IMR-90 (cell line): Measurements from ENCODE around the gene PLXND1. TPM values are rescaled to one million over a fixed set of nuclear protein-coding genes. Genes with fewer than 3 reads are reported as not detected.

Experiments used
- ATAC-seq: fragments of 200-7000 bp; cut with Tn5 transposase; 2 replicates; pipeline ENCODE4 v1.9.1; 2020; ENCODE audit warnings: low read depth, mild to moderate bottlenecking, moderate library complexity
- BruUV-seq: library from RNA; stranded (reverse); fragments of 400-500 nt; replicated peaks from 2 replicates; lab custom pipeline; 2021; lab: Mats Ljungman, UMichigan
- CTCF ChIA-PET: fragments of 300-600 bp; formaldehyde crosslinking; extraction: SDS; loops from one replicate; lab custom pipeline; 2021; ENCODE audit warnings: antibody characterized with exemption; lab: Yijun Ruan, JAX
- POLR2A ChIA-PET: fragments of 300-600 bp; sonication (Branson Sonifier 250); formaldehyde crosslinking; loops from one replicate; lab custom pipeline; 2022; ENCODE audit warnings: antibody characterized with exemption; ENCODE audit not compliant: unreplicated experiment; lab: Charles Lee
- DNase-seq: peaks from one replicate; pipeline ENCODE4 v3.0.0; 2013
- H2AFZ ChIP-seq: replicated peaks from 2 replicates; pipeline ENCODE3; 2013; ENCODE audit warnings: low read length, mild to moderate bottlenecking; ENCODE audit not compliant: poor library complexity
- H2AK5ac ChIP-seq: 2 replicates; pipeline ENCODE4 v1.6.1; 2013; ENCODE audit warnings: low read depth, low read length, inconsistent platforms
- H2AK9ac ChIP-seq: replicated peaks from 2 replicates; pipeline ENCODE3; 2013; ENCODE audit warnings: mild to moderate bottlenecking, low read depth, low read length, moderate library complexity; ENCODE audit not compliant: poor library complexity
- H2BK120ac ChIP-seq: 2 replicates; pipeline ENCODE4 v1.6.1; 2013; ENCODE audit warnings: low read depth, low read length, inconsistent platforms
- H2BK15ac ChIP-seq: 3 replicates; pipeline ENCODE4 v1.6.1; 2013; ENCODE audit warnings: low read depth, low read length, inconsistent platforms
- H2BK20ac ChIP-seq: 2 replicates; pipeline ENCODE4 v1.6.1; 2013; ENCODE audit warnings: low read depth, mild to moderate bottlenecking, inconsistent platforms, low read length, moderate library complexity
- H2BK5ac ChIP-seq: 2 replicates; pipeline ENCODE4 v1.6.1; 2013; ENCODE audit warnings: mild to moderate bottlenecking, low read depth, low read length, inconsistent platforms; ENCODE audit not compliant: poor library complexity, severe bottlenecking
- H3K14ac ChIP-seq: replicated peaks from 2 replicates; pipeline ENCODE4 v1.6.1; 2013; ENCODE audit warnings: low read depth, low read length, inconsistent platforms
- H3K18ac ChIP-seq: 2 replicates; pipeline ENCODE4 v1.6.1; 2013; ENCODE audit warnings: low read depth, low read length, control low read depth
- H3K23ac ChIP-seq: 2 replicates; pipeline ENCODE4 v1.6.1; 2013; ENCODE audit warnings: low read depth, low read length, inconsistent platforms
- H3K27ac ChIP-seq: 2 replicates; pipeline ENCODE4 v1.5.1; 2013; ENCODE audit warnings: mild to moderate bottlenecking, control low read depth, low read length; ENCODE audit not compliant: insufficient read depth
- H3K27me3 ChIP-seq: 2 replicates; pipeline ENCODE4 v1.6.1; 2013; ENCODE audit warnings: low read length; ENCODE audit not compliant: control insufficient read depth, insufficient read depth
- H3K36me3 ChIP-seq: 2 replicates; pipeline ENCODE4 v1.6.1; 2013; ENCODE audit warnings: low read length, mixed read lengths; ENCODE audit not compliant: control insufficient read depth, insufficient read depth
- H3K4ac ChIP-seq: 2 replicates; pipeline ENCODE4 v1.6.1; 2013; ENCODE audit warnings: low read depth, low read length, inconsistent platforms
- H3K4me1 ChIP-seq: 2 replicates; pipeline ENCODE4 v1.6.1; 2013; ENCODE audit warnings: low read length, mixed read lengths; ENCODE audit not compliant: control insufficient read depth, insufficient read depth
- H3K4me2 ChIP-seq: 2 replicates; pipeline ENCODE4 v1.6.1; 2013; ENCODE audit warnings: low read depth, mild to moderate bottlenecking, control low read depth, low read length, moderate library complexity
- H3K4me3 ChIP-seq: 2 replicates; pipeline ENCODE4 v1.5.1; 2013; ENCODE audit warnings: low read depth, mild to moderate bottlenecking, control low read depth, low read length, moderate library complexity; ENCODE audit not compliant: insufficient read depth
- H3K56ac ChIP-seq: 2 replicates; pipeline ENCODE4 v1.6.1; 2013; ENCODE audit warnings: low read length, inconsistent platforms; ENCODE audit not compliant: insufficient read depth; ENCODE audit errors: extremely low read depth
- H3K79me1 ChIP-seq, 2 experiments: 2 replicates each; pipeline ENCODE4 v1.6.1; 2013; ENCODE audit warnings: low read length in 2 of 2, inconsistent platforms in 1 of 2, low read depth in 1 of 2
- H3K9ac ChIP-seq: 2 replicates; pipeline ENCODE4 v1.6.1; 2013; ENCODE audit warnings: low read depth, low read length, control low read depth
- H3K9me1 ChIP-seq: 2 replicates; pipeline ENCODE4 v1.6.1; 2013; ENCODE audit warnings: low read length, inconsistent platforms; ENCODE audit not compliant: insufficient read depth
- H3K9me3 ChIP-seq: 2 replicates; pipeline ENCODE4 v1.6.1; 2013; ENCODE audit warnings: low read length; ENCODE audit not compliant: control insufficient read depth, insufficient read depth
- H4K20me1 ChIP-seq: 2 replicates; pipeline ENCODE4 v1.6.1; 2013; ENCODE audit warnings: low read length, inconsistent platforms; ENCODE audit not compliant: insufficient read depth
- H4K5ac ChIP-seq: 2 replicates; pipeline ENCODE4 v1.6.1; 2013; ENCODE audit warnings: mild to moderate bottlenecking, low read depth, low read length, control low read depth
- H4K8ac ChIP-seq, 2 experiments: 2 replicates each; pipeline ENCODE4 v1.6.1; 2013; ENCODE audit warnings: low read depth in 2 of 2, low read length in 2 of 2, control low read depth in 1 of 2, inconsistent platforms in 1 of 2
- H4K91ac ChIP-seq: 2 replicates; pipeline ENCODE4 v1.6.1; 2013; ENCODE audit warnings: low read depth, low read length, inconsistent platforms; ENCODE audit not compliant: insufficient read depth
- BHLHE40 ChIP-seq: fragments of 150-350 bp; IDR thresholded peaks from 2 replicates; pipeline ENCODE4 v1.6.1; 2016; ENCODE audit warnings: mild to moderate bottlenecking, low read depth, low read length
- CEBPB ChIP-seq: IDR thresholded peaks from 2 replicates; pipeline ENCODE4 v1.6.1; 2012; ENCODE audit warnings: low read depth, low read length, improper control_type of control experiment
- CHD1 ChIP-seq: IDR thresholded peaks from 2 replicates; pipeline ENCODE4 v1.6.1; 2012; ENCODE audit warnings: low read depth, low read length, improper control_type of control experiment
- FOS ChIP-seq: fragments of 150-350 bp; IDR thresholded peaks from 2 replicates; pipeline ENCODE4 v1.6.1; 2016; ENCODE audit warnings: low read depth, low read length
- MAFK ChIP-seq: IDR thresholded peaks from 2 replicates; pipeline ENCODE4 v1.6.1; 2012; ENCODE audit warnings: low read depth, low read length, improper control_type of control experiment
- MAZ ChIP-seq: IDR thresholded peaks from 2 replicates; pipeline ENCODE4 v1.6.1; 2012; ENCODE audit warnings: low read depth, mild to moderate bottlenecking, low read length, improper control_type of control experiment, moderate library complexity, borderline replicate concordance
- MXI1 ChIP-seq: IDR thresholded peaks from 2 replicates; pipeline ENCODE4 v1.6.1; 2012; ENCODE audit warnings: low read depth, mild to moderate bottlenecking, low read length, moderate library complexity, borderline replicate concordance
- NFE2L2 ChIP-seq: fragments of 150-350 bp; IDR thresholded peaks from 2 replicates; pipeline ENCODE4 v1.6.1; 2016; ENCODE audit warnings: low read depth, mild to moderate bottlenecking, low read length
- POLR2A ChIP-seq: IDR thresholded peaks from 2 replicates; pipeline ENCODE4 v1.6.1; 2012; ENCODE audit warnings: mild to moderate bottlenecking, low read depth, low read length
- RAD21 ChIP-seq: IDR thresholded peaks from 2 replicates; pipeline ENCODE4 v1.6.1; 2012; ENCODE audit warnings: low read length, improper control_type of control experiment
- RCOR1 ChIP-seq: IDR thresholded peaks from 2 replicates; pipeline ENCODE4 v1.6.1; 2012; ENCODE audit warnings: mild to moderate bottlenecking, low read length, improper control_type of control experiment; ENCODE audit not compliant: insufficient replicate concordance
- RFX5 ChIP-seq: IDR thresholded peaks from 2 replicates; pipeline ENCODE4 v1.8.0; 2012; ENCODE audit warnings: low read depth, mild to moderate bottlenecking, low read length, moderate library complexity
- SMC3 ChIP-seq: fragments of 150-350 bp; IDR thresholded peaks from 2 replicates; pipeline ENCODE4 v1.6.1; 2016; ENCODE audit warnings: low read depth, mild to moderate bottlenecking, antibody characterized with exemption, low read length, moderate library complexity
- WGBS, 2 experiments: methylation state at CpG; one replicate each; pipeline versions ENCODE4 v1.1.5 to v1.1.7; 2013; ENCODE audit warnings: missing lambda C conversion rate in 2 of 2; ENCODE audit not compliant: insufficient read length in 1 of 2; ENCODE audit errors: extremely low coverage in 2 of 2; 5-methylcytosine and 5-hydroxymethylcytosine counted together
- dilution Hi-C: fragments of 300-500 bp; cut with HindIII; formaldehyde crosslinking; loops from one replicate; pipeline ENCODE4 v1.14.3; 2018; ENCODE audit warnings: low sequenced_read_pairs; ENCODE audit not compliant: unreplicated experiment
- in situ Hi-C: fragments of 300-500 bp; cut with MboI; formaldehyde crosslinking; loops from 3 replicates; pipeline ENCODE4 v1.14.3; 2019; ENCODE audit warnings: low sequenced_read_pairs, inconsistent platforms, mixed read lengths
- intact Hi-C: fragments of 100-400 bp; cut with micrococcal nuclease; formaldehyde crosslinking; loops from 2 replicates; pipeline ENCODE4 v1.10.0; 2022
- polyA plus RNA-seq, 3 experiments: library from polyadenylated mRNA; depleted of rRNA; stranded (reverse); fragments of >200 nt; gene quantifications; 2 replicates each; pipeline ENCODE4 v1.2.3, GENCODE V29; 2012; ENCODE audit warnings: low replicate concordance in 1 of 3
- total RNA-seq: library from RNA; depleted of rRNA; stranded (reverse); fragments of >200 nt; gene quantifications from 2 replicates; pipeline ENCODE4 v1.2.3, GENCODE V29; 2012
- TF ChIP-seq, protein P1 (sequence below): fragments of 150-350 bp; IDR thresholded peaks from 2 replicates; pipeline ENCODE4 v1.6.1; 2016; ENCODE audit warnings: low read depth, mild to moderate bottlenecking, low read length, moderate library complexity, borderline replicate concordance
- TF ChIP-seq, protein P2 (sequence below): conservative IDR thresholded peaks from 2 replicates; pipeline ENCODE4 v1.5.1; 2012; ENCODE audit warnings: mild to moderate bottlenecking, low read depth, low read length, improper control_type of control experiment
- TF ChIP-seq, protein P3 (sequence below): fragments of 150-350 bp; IDR thresholded peaks from 2 replicates; pipeline ENCODE4 v1.6.1; 2017; ENCODE audit warnings: mild to moderate bottlenecking, antibody characterized with exemption, low read length, low read depth

Gene PLXND1
- total and polyA plus RNA-seq, 2 of the 4 experiments (the other 2 are of a cell fraction): 19.2 to 67.1 TPM

DNA sequence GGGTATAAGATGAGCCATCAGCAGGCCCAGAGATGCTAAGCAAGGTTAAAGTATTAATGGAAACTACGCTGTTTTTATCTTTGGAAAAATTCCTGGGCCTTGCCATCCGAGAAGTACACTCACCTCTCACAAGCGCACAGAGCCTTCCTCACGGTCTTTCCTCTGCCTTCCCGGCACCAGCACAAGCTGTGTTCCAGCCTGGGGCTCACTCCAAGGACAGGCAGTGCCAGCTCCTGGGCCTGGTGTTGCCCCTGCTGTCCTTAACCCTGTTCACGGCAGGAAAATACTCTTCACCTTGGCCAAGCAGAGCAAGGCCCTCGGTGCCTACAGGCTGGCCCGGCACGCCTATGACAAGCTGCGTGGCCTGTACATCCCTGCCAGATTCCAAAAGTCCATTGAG, 92.4 kb downstream of the PLXND1 start:
- Histone ChIP-seq H4K8ac (no peak overlapping the region), H2BK120ac (no peak overlapping the region), H2BK20ac (no peak overlapping the region), H3K56ac (no peak overlapping the region), H3K4me2 (no peak overlapping the region), H3K36me3 (peaks cover 21% of the 10 kb centered on the region; the same call in 1 of the 2 replicates), H3K23ac (no peak overlapping the region), H3K9ac (no peak overlapping the region), H2AK5ac (no peak overlapping the region), H3K14ac (no peak overlapping the region), H2BK5ac (no peak overlapping the region), H4K91ac (no peak overlapping the region), H4K20me1 (no peaks in the 10 kb centered on the region), H3K18ac (no peak overlapping the region), H3K4me1 (no peaks in the 10 kb centered on the region), H2AFZ (no peak overlapping the region), H3K27ac (no peak overlapping the region), H3K4me3 (no peak overlapping the region), H2BK15ac (no peak overlapping the region), H2AK9ac (no peak overlapping the region), H3K9me1 (peaks cover 6% of the 10 kb centered on the region; the same call in 1 of the 2 replicates), H3K9me3 (no peaks in the 10 kb centered on the region), H4K5ac (no peak overlapping the region), H3K4ac (no peak overlapping the region), H3K27me3 (no peaks in the 10 kb centered on the region), H3K79me1 (no peaks in the 10 kb centered on the region)
- no TSS peak for BruUV-seq
- dilution Hi-C loops: no loop called here
- intact Hi-C loops: no loop called here
- TF ChIP-seq MXI1 (no peak), BHLHE40 (no peak), RAD21 (no peak), MAZ (no peak), POLR2A (no peak), CHD1 (no peak), SMC3 (no peak), RFX5 (no peak), FOS (no peak), RCOR1 (no peak), MAFK (no peak), NFE2L2 (no peak), CEBPB (no peak)
- TF ChIP-seq, protein P1, sequence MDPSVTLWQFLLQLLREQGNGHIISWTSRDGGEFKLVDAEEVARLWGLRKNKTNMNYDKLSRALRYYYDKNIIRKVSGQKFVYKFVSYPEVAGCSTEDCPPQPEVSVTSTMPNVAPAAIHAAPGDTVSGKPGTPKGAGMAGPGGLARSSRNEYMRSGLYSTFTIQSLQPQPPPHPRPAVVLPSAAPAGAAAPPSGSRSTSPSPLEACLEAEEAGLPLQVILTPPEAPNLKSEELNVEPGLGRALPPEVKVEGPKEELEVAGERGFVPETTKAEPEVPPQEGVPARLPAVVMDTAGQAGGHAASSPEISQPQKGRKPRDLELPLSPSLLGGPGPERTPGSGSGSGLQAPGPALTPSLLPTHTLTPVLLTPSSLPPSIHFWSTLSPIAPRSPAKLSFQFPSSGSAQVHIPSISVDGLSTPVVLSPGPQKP: no peak
- TF ChIP-seq, protein P2, sequence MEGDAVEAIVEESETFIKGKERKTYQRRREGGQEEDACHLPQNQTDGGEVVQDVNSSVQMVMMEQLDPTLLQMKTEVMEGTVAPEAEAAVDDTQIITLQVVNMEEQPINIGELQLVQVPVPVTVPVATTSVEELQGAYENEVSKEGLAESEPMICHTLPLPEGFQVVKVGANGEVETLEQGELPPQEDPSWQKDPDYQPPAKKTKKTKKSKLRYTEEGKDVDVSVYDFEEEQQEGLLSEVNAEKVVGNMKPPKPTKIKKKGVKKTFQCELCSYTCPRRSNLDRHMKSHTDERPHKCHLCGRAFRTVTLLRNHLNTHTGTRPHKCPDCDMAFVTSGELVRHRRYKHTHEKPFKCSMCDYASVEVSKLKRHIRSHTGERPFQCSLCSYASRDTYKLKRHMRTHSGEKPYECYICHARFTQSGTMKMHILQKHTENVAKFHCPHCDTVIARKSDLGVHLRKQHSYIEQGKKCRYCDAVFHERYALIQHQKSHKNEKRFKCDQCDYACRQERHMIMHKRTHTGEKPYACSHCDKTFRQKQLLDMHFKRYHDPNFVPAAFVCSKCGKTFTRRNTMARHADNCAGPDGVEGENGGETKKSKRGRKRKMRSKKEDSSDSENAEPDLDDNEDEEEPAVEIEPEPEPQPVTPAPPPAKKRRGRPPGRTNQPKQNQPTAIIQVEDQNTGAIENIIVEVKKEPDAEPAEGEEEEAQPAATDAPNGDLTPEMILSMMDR: no peak
- TF ChIP-seq, protein P3, sequence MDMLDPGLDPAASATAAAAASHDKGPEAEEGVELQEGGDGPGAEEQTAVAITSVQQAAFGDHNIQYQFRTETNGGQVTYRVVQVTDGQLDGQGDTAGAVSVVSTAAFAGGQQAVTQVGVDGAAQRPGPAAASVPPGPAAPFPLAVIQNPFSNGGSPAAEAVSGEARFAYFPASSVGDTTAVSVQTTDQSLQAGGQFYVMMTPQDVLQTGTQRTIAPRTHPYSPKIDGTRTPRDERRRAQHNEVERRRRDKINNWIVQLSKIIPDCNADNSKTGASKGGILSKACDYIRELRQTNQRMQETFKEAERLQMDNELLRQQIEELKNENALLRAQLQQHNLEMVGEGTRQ: no peak
- ChIA-PET CTCF (no interaction called here), POLR2A (no interaction called here)
- in situ Hi-C loops: no loop called here
- ATAC-seq (no peak), DNase-seq (no peak)
- 96% methylated on average over 9 of the region's 10 CpGs; no CpG with 5 or more reads in 1 of the 2 experiments for WGBS, 2 experiments
